ENCODE measurements around the gene UBXN7.

- TF ChIP-seq ETV5 (CRISPR knock-in tag; IDR thresholded peaks at IDR 0.05; ENCODE audit: low read depth): no peak
- no peak for TF ChIP-seq ZNF274 (IDR thresholded peaks at IDR 0.05; ENCODE audit: borderline replicate concordance, low read depth, low read length)
- TF ChIP-seq GABPB2 (CRISPR knock-in tag; conservative IDR thresholded peaks at IDR 0.05): no peak
- TF ChIP-seq MXD1 (CRISPR knock-in tag; IDR thresholded peaks at IDR 0.05; ENCODE audit: borderline replicate concordance, poor library complexity, severe bottlenecking): no peak
- no peak for TF ChIP-seq ZKSCAN1 (IDR thresholded peaks at IDR 0.05; ENCODE audit: low read depth, low read length)
- TF ChIP-seq, protein P1, sequence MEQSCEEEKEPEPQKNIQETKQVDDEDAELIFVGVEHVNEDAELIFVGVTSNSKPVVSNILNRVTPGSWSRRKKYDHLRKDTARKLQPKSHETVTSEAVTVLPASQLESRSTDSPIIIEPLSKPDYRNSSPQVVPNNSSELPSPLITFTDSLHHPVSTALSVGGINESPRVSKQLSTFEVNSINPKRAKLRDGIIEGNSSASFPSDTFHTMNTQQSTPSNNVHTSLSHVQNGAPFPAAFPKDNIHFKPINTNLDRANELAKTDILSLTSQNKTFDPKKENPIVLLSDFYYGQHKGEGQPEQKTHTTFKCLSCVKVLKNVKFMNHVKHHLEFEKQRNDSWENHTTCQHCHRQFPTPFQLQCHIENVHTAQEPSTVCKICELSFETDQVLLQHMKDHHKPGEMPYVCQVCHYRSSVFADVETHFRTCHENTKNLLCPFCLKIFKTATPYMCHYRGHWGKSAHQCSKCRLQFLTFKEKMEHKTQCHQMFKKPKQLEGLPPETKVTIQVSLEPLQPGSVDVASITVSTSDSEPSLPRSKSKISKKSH (CRISPR knock-in tag; IDR thresholded peaks at IDR 0.05): no peak
- no peak for TF ChIP-seq POLR2A (conservative IDR thresholded peaks at IDR 0.05)
- TF ChIP-seq RAD21 (CRISPR knock-in tag; conservative IDR thresholded peaks at IDR 0.05 in 1 of 2, IDR thresholded peaks at IDR 0.05 in 1 of 2): no peak
Observed at GRCh38 chr3:196332168-196332567, 100.1 kb downstream of the UBXN7 start.

Data from K562 (cell line).